OCI-LY1 (cell line): ENCODE data around the gene RANBP9.

Experiments
- EZH2 ChIP-seq: fragments of 200-600 bp; sonication (generic), shearing (Covaris generic); IDR thresholded peaks from 2 replicates; pipeline ENCODE4 v1.8.0; 2017; ENCODE audit warnings: borderline replicate concordance, mixed run types, mild to moderate bottlenecking, antibody characterized with exemption, low read length, moderate library complexity, mixed read lengths
- TF ChIP-seq, protein P1 (sequence below): fragments of 200-600 bp; sonication (generic), shearing (Covaris generic); IDR thresholded peaks from 2 replicates; pipeline ENCODE4 v1.5.1; 2017; ENCODE audit warnings: mild to moderate bottlenecking, antibody characterized with exemption, low read length, moderate library complexity, mixed read lengths

DNA sequence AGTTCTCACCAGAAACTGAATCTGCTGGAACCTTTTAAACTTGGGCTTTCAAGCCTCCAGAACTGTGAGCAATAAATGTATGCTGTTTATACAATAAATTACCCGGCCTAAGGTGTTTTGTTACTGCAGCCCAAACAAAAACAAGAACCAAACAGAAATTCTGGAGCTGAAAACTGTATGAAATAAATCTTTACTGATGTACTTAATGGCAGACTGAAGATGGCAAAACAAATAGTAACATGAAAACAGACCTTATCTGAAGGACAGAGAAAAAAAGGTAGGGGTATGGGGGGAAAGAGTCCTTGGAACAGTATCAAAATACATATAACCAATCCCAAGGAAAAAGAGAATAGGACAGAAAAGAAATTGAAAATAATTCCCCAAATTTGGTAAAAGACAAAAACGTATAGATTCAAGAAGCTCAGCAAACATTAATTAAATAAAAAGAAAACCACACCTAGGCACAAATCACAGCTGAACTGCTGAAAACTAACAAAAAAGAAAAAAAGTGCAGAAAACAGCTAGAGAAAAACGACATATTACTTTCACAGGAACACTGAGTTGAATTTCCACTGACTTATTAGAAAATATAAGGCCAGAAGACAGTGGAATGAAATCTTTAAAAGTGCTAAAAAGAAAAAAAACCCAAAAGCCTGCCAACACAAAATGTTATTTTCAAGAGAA, 48.8 kb downstream of the RANBP9 start:
- TF ChIP-seq, protein P1, sequence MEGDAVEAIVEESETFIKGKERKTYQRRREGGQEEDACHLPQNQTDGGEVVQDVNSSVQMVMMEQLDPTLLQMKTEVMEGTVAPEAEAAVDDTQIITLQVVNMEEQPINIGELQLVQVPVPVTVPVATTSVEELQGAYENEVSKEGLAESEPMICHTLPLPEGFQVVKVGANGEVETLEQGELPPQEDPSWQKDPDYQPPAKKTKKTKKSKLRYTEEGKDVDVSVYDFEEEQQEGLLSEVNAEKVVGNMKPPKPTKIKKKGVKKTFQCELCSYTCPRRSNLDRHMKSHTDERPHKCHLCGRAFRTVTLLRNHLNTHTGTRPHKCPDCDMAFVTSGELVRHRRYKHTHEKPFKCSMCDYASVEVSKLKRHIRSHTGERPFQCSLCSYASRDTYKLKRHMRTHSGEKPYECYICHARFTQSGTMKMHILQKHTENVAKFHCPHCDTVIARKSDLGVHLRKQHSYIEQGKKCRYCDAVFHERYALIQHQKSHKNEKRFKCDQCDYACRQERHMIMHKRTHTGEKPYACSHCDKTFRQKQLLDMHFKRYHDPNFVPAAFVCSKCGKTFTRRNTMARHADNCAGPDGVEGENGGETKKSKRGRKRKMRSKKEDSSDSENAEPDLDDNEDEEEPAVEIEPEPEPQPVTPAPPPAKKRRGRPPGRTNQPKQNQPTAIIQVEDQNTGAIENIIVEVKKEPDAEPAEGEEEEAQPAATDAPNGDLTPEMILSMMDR = no peak
- TF ChIP-seq EZH2 = no peak
